Mammary epithelial cell (primary cell): ENCODE data around the gene FMNL3.

Experiments
- CTCF ChIP-seq, 2 donors: IDR thresholded peaks in 1 of 2; conservative IDR thresholded peaks in 1 of 2; 2 replicates each; pipeline ENCODE4 v1.5.1; 2011 to 2012; ENCODE audit warnings: inconsistent platforms in 2 of 2, low read length in 2 of 2, mild to moderate bottlenecking in 2 of 2, control low read depth in 1 of 2, low read depth in 1 of 2; ENCODE audit not compliant: insufficient read depth in 1 of 2; ENCODE audit errors: extremely low read depth in 1 of 2
- EZH2 ChIP-seq: IDR thresholded peaks from 2 replicates; pipeline ENCODE4 v1.6.1; 2012; ENCODE audit warnings: low read length, inconsistent platforms, borderline replicate concordance

GRCh38 chr12:49750996-49751393, 43.8 kb upstream of the FMNL3 start:
- TF ChIP-seq CTCF (conservative IDR thresholded peaks at IDR 0.05 in 1 of 2, IDR thresholded peaks at IDR 0.05 in 1 of 2; ENCODE audit: extremely low read depth in 1 of 2, insufficient read depth in 1 of 2, low read depth in 1 of 2, low read length in 2 of 2): no peak
- TF ChIP-seq EZH2: no peak
